HG03469 (cell line): ENCODE measurements around the gene CMSS1.
"Not testable (repeated sequence)": the region's sequence is repeated elsewhere in the genome, so short reads cannot be mapped to it uniquely, and the experiment has no call there.

Experiments used
- ATAC-seq: cut with Tn5 transposase; IDR thresholded peaks from one replicate; pipeline ENCODE4 v1.9.1; 2021; ENCODE audit warnings: mild to moderate bottlenecking, moderate library complexity, moderate number of reproducible peaks; ENCODE audit not compliant: unreplicated experiment

The CMSS1 gene

DNA sequence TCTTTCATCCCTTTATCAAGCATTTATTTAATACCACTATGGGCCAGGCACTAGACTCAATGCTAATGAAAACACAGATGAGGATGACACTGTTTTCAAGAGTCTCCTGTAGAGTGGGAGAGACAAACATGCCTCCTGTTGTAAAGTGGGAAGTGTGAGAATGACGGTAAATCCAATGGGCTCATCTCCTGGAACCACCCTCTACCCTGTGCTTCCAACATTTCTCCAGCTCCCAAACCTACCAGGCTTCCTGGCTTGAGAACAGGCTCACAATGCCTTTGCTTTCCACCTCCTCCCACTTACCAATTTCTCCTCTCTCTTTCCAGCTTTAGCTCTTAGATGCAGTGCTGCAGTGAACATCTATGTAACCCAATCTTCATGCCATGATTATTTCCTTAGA lies 389.0 kb downstream of the CMSS1 start:
- ATAC-seq, result no peak

DNA sequence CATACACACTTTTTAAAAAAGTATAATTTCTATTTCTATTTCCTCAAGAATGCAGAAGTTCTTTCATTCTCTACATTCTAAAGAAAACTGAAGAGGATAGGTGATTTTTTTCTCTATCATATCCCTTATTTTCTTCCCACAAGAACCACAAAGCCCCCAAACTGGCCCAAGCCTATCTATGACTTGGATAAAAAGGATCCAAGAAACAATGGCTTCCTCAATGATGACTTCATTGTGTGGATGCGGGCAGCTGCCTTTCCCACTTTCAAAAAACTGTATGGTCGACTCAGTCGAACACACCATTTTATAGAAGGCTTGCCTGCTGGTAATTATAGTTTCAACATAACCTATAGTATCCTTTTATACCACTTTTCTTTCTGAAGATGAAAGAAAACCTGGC lies 390.2 kb downstream of the CMSS1 start:
- no peak for ATAC-seq

DNA sequence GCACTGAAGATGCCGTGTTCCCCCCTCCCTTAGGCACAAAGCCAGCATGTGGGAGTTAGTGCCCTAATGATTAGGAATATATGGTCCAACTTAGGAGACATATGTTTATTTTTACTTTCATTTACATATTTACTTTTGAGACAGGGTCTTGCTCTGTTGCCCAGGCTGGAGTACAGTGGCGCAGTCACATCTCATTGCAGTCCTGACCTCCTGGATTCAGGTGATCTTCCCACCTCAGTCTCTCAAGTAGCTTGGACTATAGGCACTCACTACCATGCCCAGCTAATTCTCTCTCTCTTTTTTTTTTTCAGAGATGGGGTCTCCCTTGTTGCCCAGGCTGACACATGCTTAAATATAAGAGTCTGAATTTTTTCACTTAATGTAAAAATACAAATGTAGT lies 391.5 kb downstream of the CMSS1 start:
- ATAC-seq, result no peak

DNA sequence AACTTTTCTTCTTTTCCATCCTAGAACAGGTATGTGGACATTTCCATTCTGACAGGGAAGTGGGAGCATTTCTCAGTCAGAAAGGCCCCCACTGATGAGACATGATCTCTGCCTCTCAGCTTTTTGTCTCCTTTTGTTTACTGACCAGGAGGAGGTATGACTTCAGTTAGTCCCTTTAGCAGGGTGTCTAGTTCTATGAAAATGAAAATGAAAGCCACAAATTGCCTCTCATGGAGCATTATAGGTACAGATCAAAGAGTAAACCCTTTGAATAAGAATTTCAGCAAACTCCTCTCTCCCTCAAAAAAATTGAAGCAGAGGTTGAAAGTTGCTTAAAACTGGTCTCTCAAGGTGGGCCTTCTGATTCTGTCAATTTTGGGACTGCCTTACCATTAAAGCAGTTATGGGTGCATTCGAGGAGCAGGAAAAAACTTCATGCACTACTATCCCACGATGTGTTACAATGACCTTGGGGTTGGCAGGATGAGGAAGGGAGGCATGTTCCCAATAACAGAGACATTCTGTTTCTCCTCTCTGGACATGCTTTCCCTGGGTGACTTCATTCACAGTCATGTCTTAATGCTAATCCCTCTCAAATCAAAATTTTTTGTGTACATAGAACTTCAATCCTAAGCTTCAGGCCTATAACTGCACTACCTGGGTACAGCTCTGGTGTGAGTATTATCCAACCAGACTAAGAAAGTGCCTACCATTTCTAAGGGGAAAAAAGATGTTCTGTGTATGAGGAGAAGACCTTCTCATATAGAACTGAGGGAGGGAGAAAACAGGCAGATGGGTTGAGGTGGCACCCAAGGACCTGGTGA lies 392.5 kb downstream of the CMSS1 start:
- ATAC-seq, result peak; percentile 88

DNA sequence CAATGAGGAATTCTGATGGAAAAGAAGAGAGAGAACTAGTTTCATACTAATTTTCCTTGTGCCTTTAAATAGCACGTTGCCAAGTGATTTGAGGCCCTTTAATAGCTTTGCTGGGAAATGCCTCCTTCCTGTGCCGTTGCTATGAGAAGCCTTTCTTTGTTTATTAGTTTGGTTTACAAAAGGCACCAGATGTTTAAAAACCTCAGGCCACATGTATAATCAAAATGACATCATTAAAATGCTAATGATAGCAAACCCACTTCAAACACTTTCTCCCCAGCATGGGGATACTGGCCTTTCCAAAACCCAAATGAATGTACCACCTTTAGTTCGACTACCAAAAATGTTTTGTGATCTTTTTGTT lies 393.1 kb downstream of the CMSS1 start:
- no peak for ATAC-seq

DNA sequence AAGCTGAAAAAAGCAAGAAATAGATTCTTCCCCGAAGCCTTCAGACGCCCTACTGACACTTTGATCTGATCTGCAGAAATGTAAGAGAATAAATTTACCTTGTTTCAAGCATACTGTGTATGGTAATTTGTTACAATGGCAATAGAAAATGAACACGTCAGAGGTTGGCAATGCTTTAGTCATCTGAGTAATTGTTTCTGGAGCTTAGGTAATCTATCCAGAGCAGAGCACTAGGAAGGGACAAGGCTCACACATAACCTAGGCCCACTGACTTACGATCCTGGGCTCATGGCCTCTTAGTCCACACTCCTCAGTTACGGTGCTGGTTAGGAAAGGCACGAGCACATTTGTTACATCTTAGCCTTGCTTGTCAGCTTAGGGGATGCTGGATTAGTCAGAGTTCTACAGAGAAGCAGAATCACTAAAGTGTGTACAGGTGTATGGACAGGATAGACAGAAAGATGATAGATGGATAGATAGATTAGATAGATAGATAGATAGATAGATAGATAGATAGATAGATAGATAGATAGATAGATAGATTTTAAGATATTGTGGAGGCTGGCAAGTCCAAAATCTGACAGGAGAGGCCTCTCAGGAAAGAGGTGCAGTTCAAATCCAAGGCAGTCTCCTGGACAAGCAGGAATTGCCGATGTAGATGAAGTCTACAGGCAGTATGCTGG lies 396.4 kb downstream of the CMSS1 start:
- no peak for ATAC-seq

DNA sequence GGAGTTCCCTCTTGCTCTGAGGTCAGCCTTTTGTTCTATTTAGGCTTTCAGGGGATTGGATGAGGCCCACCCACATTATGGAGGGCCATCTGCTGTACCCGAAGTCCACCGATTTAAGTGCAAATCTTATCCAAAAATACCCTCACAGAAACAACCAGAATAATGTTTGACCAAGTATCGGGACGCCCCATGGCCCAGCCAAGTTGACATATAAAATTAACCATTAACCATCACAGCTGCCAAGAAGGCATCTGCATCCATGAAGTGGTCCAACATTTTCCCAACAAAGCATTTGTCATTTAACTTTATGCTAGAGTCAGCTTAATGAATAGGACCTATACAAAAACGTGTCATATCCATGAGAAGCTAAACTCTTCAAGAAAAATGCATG lies 396.9 kb downstream of the CMSS1 start:
- no peak for ATAC-seq

DNA sequence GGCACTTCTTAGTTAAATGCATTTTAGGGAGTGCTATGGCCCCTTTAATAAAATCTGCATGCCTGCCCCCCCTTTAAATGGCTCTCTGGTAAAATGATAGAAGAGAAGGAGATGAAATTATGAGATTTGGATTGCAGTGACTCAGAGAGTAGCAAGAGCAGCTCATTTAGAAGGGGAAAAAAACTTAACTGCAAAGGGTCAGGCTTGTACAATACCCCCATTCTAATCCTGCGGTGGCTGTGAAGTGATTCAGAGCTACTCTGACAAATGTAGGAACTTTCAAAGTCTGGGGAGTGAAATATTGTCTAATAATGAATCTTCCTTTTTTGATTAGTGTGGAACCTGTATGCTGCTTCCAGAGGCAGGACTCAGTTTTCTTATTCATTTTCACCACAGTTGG lies 399.1 kb downstream of the CMSS1 start:
- ATAC-seq, result no peak

DNA sequence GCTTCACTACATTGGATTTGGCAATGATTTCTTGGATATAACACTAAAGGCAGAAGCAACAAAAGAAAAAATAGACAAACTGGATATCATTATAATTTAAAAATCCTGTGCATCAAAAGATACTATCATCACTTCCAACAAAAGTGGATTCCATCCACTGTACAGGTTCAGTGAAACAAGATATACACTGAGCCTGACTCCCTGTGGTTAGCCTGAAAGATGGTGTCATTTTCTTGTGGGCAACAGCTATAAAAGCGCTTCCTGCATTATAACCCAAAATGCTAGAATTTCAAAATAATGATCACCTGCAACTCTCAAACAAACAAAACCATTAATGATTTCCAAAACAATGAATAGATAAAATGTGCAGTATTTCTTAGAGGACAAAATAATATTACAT lies 403.5 kb downstream of the CMSS1 start:
- ATAC-seq, result no peak

DNA sequence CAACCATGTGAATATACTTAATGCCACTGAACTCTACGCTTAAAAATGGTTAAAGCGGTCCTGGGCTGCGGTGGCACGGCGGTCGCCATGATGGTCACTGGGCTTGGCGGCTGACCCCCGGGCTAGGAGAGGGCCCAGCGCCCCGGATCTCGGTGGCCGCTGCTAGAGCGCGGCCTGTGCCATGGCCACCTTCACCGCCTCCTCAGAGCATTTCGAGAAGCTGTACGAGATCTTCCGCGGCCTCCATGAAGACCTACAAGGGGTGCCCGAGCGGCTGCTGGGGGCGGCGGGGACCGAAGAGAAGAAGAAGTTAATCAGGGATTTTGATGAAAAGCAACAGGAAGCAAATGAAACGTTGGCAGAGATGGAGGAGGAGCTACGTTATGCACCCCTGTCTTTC lies 407.5 kb downstream of the CMSS1 start:
- no peak for ATAC-seq

DNA sequence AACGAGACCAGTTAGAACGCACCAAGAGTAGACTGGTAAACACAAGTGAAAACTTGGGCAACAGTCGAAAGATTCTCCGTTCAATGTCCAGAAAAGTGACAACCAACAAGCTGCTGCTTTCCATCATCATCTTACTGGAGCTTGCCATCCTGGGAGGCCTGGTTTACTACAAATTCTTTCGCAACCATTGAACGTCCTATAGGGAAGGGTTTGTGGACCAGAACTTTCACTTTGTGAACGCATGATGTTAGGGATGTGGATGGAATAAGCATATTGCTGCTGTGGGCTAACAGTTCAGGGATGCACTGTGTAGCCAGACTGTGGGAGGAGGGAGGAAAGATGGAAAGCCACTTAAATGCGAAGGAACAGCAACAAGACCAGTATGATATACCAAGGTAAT lies 408.2 kb downstream of the CMSS1 start:
- ATAC-seq, result no peak

DNA sequence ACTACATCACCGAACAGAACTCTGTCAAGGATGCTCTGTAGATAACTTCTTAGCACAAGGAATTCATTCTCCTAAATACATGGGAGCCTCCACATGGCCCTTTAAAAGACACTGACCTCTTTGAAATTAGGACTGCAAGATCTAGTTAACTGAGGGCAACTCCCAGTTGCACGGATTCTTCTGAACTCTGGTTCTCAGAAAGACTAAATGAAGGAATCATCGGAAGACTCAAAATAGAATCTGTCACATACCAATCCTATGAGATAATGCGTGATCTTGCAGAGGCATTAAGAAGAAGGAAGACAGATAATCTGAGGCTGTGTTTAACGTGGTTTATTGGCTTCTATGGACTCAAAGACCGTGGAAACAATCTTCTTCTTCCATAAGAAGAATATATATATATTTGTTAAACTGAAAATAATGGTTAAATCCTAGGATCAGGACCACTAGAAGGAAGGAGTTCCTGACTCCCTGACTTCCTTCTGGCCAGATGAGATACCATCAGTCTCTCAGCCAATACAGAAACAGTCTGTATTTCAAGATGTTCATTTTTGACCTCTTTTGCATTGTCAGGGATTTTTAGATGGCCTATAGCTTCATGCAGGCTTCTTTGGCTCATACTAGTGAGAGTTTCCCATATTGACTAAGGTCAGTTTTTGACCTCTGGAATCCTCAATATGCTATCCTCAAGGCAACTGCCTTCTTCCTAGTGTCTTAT lies 409.2 kb downstream of the CMSS1 start:
- ATAC-seq, result no peak

DNA sequence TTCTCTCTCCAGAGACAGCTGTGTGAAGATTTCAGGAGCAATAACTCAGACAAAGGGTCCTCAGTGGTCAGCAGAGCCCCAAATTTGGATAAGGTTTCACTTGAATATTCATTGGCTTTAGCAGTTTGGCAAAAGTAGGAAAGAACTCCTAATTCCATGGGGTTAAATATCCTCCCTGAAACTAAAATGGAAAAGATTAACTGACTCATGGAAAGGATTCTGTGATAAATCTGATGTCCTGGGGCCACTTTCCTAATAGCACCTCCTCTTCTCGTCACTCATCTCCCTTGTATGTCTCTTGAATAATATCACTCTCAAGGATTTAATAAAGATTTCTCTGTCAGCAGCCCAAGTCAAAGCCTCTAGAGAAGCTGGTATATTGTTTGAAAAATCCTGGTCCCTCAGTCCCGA lies 409.9 kb downstream of the CMSS1 start:
- ATAC-seq, result no peak

DNA sequence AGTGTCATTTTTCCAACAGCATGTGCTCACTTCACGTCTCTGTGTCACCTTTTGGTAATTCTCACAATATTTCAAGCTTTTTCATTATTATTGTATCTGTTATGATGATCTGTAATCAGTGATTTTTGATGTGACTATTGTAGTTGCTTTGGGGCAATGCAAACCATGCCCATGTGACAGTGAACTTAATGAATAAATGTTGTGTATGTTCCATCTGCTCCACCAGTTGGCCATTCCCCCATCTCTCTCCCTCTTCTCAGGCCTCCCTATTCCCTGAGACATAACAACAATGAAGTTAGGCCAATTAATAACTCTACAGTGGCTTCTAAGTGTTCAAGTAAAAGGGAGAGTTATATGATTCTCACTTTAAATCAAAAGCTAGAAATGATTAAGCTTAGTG lies 410.6 kb downstream of the CMSS1 start:
- ATAC-seq, result no peak

DNA sequence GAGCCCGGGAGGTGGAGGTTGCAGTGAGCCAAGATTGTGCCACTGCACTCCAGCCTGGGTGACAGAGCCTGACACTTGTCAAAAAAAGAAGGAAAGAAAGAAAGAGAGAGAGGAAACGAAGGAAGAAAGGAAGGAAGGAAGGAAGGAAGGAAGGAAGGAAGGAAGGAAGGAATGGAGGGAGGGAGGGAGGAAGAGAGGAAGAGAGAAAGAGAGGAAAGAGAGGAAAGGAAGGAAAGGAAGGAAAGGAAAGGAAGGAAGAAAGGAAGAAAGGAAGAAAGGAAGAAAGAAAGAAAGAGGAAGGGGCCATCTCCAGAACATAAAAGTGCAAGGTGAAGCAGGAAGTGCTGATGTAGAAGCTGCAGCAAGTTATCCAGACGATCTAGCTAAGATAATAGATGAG lies 411.5 kb downstream of the CMSS1 start:
- ATAC-seq, result not testable (repeated sequence)

DNA sequence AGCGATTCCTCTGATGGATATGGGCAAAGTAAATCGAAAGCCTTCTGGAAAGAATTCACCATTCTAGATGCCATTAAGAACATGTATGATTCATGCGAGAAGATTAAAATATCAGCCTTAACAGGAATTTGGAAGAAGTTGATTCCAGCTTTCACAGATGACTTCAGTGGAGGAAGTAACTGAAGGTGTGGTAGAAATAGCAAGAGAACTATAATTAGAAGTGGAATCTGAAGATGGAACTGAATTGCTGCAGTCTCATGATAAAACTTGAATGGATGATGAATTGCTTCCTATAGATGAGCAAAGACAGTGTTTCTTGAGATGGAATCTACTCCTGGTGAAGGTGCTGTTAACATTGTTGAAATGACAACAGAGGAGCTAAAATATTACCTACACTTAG lies 413.0 kb downstream of the CMSS1 start:
- ATAC-seq, result no peak
